ENCODE measurements around the gene RPS6KA2. TPM values are rescaled to one million over a fixed set of nuclear protein-coding genes. Genes with fewer than 3 reads are reported as not detected.

RPS6KA2 gene
- total RNA-seq, 1 donor from 2014 or later = 34.9 TPM

DNA sequence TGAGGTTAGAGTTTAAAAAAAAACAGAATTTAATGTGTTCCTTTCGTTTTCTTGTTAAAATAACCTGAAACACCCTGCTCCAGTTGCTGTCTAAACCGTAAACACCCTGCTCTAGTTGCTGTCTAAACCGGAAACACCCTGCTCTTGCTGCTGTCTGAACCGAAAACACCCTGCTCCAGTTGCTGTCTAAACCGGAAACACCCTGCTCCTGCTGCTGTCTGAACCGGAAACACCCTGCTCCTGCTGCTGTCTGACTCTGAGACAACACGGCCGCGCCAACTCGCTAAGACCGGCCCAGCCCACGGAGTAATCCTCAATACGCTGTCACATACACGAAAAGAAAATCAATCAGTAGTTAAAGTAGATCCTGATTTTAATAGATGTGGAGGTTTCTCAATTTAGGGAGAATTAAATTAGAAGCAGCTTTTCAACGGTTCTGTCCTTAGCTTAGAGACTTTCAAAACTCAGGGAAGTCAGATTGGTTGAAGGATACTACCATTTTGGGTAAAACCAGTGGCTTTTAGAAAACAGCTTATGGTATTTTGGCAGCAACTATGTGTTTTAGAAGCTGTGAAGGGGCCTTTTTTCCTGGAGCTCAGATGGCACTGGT lies 138.9 kb downstream of the RPS6KA2 start:
- peak; percentile 3 for DNase-seq (ENCODE audit: low read depth)

DNA sequence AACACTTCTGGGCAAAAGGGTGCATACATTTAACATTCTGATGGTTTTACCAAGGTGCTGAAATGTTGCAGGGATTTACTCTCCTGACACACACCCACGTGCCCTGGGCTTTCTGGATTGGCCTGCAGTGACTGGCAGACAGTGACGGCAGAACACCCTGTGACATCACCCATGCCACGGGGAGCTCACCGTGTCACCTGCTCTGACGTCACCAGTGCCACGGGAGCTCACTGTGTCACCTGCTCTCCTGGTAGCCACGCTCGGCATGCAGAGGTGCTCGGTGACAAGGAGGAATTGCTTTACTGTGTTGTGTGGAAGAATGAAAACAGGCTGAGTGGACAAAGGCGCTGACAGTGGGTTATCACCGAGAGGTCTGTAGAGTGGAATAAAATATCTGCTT lies 139.9 kb downstream of the RPS6KA2 start:
- no peak for DNase-seq (ENCODE audit: low read depth)

DNA sequence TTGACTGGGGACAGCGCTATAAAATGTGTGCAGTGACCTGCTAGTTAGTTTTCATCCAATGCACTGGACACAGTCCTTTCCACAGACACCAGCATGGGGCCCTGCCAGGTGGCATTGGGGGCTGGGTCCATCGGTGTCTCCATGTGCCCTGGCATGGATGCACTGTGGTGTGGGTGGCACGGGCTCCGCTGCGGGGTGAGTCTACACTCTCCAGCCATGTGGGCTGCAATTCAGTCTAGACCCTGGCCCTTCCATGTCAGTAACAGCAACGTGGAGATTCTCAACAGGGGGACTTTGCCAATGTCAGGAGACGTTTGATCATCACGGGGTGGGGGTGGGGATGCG lies 140.5 kb downstream of the RPS6KA2 start:
- no peak for DNase-seq (ENCODE audit: low read depth)

DNA sequence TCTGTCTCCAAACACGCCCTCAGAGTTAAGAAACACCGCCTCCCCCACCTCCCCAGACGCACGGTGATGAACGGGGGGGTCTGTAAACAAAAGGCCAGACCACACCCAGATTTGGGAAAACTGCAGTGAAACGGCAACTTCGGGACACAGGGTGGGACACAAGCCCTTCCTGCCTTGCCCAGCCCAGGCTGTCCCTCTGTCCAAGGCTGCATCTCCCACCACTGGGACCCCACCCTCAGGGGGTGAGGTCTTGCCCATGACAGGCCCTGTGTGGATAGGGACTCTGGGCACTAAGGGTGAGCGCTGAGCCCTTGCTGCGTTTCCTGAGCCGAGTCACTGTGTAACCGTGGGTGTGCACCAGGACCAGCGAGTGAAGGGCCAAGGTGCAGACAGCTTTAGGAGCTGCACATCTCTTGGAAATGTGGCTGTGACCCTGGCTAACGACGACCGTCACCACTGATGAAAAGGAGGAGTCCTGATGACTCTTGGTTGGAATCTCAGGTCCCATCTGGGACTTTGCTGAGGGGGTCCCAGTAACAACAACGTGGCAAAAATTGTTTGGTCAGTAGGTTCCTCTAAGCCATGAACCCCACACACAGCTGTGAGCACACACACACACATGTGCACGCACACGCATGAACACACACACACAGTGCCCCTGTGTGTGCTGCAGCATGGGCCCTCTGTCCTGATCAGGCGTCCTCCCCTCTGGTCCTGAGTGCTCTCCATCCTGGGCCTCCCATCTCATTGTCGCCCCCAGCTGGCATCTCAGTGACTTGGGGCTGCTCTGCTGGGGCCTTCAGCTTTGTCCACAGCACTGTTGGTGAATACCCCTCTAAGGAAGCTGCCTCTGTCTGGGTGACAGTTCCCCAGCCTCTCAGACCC lies 141.2 kb downstream of the RPS6KA2 start:
- DNase-seq (ENCODE audit: low read depth) = no peak

DNA sequence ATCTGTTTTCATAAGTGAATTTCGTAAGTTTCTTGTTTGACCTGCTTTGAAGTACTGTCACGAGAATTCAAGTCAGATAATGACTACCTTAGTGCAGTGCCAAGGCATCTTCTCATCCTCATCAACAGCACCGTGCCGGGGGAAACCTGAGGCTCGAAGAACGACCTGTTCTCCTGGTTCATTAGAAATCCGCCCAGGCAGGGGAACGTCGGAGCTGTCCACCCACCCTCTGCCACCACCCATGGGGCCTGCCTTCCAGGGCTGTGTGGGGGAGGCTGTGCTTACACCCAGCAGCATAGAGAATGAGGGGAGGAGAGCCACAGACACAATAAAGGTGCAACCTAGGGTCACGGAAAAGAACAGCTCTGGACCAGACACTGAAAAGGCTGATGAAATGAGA lies 142.2 kb downstream of the RPS6KA2 start:
- DNase-seq (ENCODE audit: low read depth) = no peak

DNA sequence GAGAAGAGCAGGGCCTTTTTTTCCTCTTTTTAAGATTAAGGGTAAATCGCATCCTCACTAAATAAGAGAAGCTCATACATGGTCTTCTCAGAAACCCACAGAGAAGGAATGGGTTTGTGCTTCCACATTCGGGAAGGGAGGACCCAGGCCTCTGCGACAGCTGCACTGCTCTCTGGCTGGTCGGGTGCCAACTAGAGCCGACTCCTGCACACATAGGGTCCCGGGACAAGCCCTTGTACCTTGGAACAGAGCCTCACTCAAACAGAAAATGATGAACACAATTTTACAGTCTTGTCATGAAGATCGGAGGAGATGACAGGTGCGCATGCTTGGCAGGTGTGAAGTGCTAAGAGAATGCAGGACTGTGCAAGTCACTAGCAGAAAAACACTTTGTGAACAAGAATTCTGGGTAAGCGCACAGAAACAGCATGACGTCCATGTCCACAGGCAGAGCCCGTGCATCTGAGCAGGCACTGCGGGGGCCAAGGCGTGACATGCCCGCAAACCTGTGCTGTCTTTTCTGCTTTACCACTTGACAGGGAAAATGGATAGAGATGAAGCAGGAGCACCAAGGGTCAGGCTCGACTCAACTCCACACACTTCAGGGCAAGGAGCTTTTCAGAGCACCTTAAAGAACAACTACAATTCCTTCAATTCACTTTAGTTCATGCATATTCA lies 143.3 kb downstream of the RPS6KA2 start:
- no peak for DNase-seq (ENCODE audit: low read depth)

DNA sequence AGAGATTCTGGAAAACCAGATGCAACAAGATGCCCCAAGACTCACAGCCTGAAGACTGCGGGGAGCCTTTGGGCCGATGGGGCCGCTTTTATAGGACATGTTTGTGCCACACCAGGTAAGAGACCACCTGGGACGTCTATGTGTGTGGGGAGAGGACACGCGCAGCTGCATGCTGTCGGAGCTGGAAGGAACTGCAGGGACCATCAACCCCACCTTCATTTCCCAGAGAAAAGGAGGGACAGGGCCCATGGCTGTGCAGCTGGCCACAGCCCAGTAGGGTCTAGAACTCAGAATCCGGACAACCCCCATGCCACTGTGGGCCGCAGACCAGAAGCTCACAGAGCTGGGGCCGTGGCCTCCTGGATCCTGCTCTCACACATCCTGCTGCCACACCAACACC lies 144.0 kb downstream of the RPS6KA2 start:
- no peak for DNase-seq (ENCODE audit: low read depth)

DNA sequence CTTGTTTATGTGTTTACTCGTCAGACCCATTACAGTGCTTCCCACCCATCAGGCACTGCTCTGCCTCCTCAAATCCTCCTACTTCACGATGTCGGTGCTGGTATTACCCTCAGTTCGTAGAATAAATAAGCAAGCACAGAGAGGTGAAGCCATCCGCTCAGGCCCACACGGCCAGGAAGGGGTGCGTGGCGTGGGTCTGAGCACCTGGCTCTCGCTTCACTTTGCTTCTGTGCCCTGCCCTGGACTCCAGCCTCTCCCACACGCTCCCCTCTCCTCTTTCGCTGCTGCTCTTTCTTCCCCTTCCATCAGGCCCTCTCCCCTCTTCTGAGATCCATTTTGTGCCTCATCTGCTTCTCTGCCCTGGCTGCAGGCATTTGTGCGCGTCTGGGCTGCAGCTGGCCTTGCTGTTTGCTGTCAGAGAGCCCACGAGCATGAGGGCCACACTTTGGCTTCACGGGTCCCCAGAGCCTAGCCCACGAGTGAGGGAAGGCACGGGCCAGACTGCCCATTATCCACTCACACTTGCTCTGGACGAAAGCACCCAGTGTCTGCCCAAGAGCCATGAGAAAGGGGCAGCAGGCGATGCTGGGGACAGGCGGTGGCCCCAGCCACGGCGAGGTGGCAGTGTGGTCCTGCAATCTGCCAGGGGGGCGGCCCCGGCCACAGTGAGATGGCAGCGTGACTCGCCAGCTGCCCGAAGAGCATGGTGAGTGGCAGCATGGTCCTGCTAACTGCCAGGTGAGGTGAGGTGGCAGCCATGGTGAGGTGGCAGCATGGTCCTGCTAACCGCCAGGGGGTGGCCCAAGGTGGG lies 148.1 kb downstream of the RPS6KA2 start:
- no peak for DNase-seq (ENCODE audit: low read depth)

DNA sequence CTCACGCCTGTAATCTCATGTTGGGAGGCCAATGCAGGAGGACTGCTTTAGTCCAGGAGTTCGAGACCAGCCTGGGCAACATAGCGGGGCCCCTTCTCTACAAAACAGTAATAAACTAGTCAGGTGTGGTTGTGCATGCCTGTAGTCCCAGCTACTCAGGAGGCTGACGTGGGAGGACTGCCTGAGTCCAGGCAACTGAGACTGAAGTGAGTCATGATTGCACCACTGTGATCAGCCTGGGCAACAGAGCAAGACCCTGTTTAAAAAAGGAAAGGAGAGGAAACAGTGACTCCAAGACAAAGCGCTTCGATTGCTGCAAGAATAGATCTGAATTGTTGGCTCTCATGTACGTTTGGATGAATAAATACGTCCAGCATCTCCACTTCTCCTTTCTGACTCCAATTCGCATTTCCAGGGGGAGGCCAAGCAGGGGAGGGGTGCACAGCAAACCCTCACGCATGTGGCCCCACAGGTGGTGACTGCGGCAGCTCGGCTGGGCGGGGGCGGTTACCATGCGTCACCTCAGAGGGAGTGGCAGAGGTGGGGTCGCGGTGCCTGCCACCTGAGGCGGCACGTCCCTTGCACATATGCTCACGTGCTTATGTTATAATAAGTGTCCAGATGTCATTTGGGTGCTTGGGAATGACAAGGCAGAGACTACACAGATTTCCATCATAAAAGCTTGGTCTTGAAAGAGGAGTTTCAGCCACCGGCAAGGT lies 149.2 kb downstream of the RPS6KA2 start:
- DNase-seq (ENCODE audit: low read depth) = no peak

DNA sequence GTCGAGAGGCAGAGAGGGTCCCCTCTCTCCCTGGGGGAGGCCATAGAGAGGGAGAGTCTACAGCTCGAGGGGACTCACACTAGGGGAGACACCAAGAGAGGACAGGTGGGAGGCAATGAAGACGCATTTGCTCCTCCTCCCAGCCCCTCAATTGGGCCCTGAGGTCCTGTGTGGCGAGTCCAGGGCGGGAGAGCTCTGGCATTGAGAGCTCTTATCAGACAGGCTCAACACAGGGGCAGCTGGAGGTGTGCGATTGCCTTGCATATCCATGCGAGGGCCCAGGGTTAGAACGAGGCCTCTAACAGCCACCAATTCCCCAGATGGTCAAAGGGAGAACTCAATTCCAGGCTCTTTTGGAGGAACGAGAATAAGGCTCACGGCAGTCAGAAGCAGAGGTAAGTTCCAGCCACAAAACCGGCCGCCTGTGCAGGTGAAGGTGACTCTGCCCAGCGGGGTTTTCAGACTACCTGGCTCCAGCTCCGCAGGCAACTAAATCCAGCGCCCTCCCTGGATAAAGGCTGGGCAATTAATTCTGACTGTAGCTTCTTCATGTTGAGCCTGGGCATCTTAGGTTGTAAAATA lies 150.3 kb downstream of the RPS6KA2 start:
- DNase-seq (ENCODE audit: low read depth) = no peak

DNA sequence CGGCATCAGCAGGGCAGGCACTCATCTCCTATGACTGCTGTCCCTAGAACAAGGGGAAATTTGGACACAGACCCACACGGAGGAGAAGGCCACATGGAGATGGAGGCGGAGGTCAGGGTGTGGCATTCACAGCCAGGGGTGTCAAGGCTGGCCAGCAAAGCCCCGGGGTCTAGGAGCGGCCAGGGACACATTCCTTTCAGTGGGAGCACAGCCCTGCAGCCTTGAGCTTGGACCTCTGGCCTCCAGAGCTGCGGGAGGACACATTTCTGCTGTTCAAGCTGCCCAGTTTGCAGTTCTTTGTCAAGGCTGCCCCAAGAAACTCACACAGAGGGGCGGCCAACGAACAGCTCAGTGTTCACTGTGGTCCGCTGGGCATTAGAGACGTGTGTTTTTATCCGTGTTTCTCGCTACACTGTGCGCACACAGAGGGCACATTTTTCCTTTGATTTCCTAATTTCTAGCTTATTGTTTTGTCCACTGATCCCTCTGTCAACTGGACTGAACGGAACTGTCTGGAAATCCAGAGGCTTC lies 150.9 kb downstream of the RPS6KA2 start:
- DNase-seq (ENCODE audit: low read depth) = no peak

DNA sequence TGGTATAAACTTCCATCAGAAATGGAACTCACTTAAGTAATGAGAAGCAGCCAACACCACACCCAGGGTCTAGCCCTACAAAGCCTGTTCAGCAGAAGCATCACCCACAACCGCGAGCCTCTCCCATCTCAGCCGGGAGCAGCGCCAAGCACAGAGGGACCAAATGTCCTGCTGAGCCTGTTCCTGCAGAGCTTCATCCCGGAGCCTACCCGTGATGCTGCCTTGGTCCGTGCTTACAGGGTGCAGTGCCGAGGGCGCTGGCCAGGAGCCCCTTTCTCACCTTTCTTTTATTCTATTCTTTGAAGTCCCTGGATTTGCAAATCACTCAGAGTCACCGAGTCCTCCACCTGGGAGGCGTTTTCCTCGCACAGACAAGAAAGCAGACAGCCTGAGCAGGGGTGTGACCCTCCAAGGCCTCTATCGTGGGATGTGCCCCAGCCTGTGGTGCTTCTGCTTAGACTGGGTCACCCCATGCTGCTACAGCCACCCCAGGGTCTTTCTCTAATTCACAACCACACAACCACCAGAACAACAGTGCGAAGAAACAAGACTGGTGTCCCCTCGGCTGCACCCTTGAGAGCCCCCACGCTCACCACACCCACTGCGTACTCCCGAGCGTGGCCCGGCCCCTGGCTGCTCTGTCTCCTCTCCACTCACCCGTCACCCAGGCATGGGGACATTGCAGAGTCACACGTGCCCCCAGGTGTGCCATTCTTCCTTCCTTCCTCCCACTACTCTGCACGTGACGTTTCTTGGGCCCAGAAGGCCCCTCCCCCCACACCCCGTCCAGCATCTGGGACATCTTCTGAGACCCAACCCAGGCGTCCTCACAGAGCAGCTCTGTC lies 152.1 kb downstream of the RPS6KA2 start:
- DNase-seq (ENCODE audit: low read depth) = no peak

DNA sequence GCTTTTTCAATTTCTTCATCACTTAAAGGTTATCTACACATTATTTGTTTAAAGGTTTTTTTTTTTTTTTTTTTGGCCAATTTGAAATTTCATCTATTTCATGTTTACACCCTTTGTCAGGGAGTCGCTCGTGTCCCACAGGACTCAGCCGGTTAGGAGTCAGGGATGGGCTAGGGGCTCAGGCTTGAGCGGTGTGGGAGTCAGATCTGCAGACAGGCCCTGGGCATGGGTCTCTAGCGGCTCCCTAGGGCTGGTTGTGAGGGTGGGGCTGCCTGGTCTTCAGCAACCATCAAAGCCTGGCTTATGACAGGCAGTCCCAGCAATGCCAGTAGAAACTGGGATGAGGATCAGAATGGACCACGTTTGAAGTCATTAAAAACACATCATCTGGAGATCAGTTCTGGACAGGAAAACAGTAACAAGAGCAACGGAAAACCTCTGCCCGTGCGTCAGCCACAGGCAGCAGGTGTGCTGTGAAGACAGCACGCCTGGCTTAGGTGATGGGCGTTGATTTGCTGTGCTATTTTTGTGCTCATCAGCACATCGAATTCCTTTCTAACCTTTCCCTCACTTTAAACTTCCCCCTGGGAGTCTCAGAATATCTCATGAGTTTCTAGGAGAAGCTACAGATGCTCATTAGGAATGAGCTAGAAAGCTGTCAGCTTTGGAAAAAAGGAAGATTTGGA lies 153.0 kb downstream of the RPS6KA2 start:
- no peak for DNase-seq (ENCODE audit: low read depth)

DNA sequence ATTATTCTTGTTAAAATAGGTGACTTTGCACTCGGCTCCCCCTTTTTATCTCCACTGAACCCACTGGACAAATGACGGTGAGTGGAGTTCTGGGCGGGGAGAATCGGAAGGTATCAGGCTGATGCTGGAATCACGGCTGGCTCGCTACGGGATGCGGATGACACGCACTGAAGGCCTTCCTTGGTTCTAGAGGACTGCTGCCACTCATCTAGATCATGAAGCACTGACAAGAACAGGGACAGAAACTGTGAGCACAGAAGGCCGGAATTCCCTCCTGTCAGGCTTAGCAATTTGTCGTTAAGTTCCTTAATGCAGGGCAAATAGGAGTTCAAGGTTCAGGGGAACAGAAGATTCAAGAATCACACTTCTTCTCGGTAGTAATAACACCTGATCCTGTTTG lies 154.4 kb downstream of the RPS6KA2 start:
- no peak for DNase-seq (ENCODE audit: low read depth)

DNA sequence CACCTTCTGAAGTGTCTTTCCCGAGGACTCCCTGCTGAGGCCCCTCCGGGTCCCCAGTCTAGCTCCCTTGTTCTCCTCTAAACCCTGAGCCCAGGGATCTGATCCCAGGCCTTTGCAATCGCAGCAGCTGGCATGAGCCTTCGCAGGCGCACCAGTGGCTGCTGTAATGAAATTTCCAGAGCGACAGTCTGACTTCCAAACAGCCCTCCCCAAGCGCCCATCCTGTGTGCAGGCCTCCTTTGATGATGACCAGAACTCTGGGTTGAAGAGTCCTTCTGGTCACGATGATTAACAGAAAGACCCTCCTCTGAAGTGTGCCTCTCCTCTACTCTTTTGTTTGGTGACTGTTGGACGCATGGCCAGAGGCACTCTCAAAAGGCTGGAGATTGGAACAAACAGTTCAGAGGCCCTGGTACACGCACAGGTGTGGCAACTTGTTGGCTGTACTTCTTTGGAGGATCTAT lies 155.2 kb downstream of the RPS6KA2 start:
- no peak for DNase-seq (ENCODE audit: low read depth)

DNA sequence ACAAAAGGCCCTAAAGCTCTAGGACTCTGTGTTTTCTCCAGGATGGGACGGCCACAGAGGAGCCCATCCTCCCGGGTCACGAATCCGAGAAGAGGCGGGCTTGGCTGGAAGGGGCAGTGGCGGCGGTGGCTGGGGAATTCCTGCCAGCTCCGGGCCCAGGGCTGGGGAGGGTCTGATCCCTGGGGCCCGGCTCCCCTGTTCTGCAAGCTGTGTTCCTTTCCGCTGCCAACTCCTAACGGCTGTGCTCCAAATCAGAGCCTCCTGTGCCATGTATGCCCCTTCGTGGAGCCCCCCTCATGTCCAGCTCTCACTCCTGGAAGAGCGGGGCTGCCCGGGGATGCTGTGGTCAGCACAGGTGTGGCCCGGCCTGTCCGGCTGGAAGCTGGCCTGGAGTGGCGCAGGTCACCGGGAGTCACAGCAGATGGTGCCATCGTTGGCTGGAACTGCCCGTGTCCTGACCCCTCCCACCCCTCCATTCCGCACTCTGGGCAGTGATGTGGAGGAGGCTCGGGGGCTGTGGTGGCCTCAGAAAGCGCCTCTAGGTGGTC lies 156.1 kb downstream of the RPS6KA2 start:
- no peak for DNase-seq (ENCODE audit: low read depth)

DNA sequence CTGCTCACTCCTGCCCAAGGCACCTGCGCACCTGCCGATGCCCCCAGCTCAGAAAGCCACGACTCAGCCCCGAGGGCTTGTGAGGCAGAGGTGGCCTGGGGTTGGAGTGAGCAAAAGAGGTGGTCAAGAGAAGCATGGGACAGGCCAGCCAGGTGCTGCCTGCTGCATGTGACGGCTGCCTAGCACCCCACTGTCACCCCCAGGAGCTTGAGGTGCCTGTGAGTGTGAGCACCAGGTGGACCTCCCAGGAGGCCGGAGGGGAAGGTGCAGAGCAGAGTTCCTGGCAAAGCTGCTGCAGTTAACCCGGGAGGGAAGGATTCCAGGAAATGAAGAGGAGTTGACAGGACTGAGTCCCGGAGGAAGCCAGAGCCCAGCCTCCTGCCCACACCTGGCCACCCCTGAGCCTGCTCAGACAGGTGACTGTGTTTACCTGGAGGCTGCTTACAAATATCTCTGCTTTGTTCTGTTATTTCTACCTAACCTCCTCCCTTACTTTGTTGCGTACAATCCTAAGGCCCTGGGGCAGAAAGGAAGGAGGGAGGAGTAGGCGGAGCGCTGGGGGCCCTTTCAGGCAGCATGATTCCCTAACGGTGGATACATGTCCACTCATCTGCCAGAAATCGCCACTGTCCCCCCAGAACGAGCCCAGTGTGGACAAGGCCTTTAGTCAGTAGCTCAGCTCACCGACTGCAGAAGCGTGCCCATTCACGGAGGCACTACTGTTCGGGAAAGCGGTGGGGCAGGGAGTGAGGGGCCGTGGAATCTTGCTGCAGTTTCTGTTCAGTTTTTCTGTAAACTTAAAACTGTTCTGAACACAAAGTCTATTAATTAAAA lies 156.8 kb downstream of the RPS6KA2 start:
- no peak for DNase-seq (ENCODE audit: low read depth)

DNA sequence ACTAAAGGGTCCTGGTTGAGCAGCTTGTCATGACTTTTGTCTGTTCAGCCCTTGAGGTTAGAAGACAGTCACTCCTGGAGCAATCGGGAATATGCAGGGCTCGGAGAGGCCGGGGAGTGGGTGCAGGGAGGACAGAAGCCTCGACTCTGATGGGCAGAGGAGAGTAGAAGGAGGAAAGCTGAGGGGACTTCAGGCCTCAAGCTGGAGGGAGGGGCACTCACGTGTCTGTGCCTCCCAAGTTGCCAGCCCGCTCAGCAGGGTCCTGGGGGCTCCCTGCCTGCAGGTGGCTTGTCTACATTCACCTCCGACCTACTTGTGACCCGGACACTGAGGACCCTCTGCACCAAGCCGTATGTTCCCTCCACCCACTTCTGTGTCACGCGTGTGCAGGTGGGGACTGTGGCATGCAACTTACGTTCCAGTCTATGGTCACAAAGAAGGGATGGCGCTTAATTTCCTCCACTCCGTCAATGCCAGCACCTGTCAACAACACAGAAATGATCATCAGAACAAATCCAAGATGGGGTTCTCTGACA lies 157.6 kb downstream of the RPS6KA2 start:
- DNase-seq (ENCODE audit: low read depth) = no peak
